Panc1 (cell line): Measurements from ENCODE around the gene TGFB1I1. TPM values are rescaled to one million over a fixed set of nuclear protein-coding genes. Genes with fewer than 3 reads are reported as not detected.

Experiments used
- ATAC-seq: fragments of 200-7000 bp; cut with Tn5 transposase; 2 replicates; pipeline ENCODE4 v1.9.1; 2020; ENCODE audit warnings: mild to moderate bottlenecking, moderate library complexity
- BruUV-seq: library from RNA; stranded (reverse); fragments of 400-500 nt; replicated peaks from 2 replicates; lab custom pipeline; 2021; lab: Mats Ljungman, UMichigan
- CTCF ChIA-PET: fragments of 300-600 bp; sonication (Branson Sonifier 250); formaldehyde crosslinking; loops from one replicate; lab custom pipeline; 2022; ENCODE audit warnings: antibody characterized with exemption; lab: Charles Lee
- POLR2A ChIA-PET: fragments of 300-600 bp; sonication (Branson Sonifier 250); formaldehyde crosslinking; loops from one replicate; lab custom pipeline; 2022; ENCODE audit warnings: antibody characterized with exemption; lab: Charles Lee
- DNase-seq: peaks from one replicate; pipeline ENCODE4 v3.0.0-alpha.2; 2010; ENCODE audit warnings: low read depth, low spot score
- H3K27ac ChIP-seq: 2 replicates; pipeline ENCODE4 v1.5.1; 2011; ENCODE audit warnings: mild to moderate bottlenecking, low read length, inconsistent platforms
- H3K27me3 ChIP-seq: fragments of 200-500 bp; sonication (Bioruptor generic); 2 replicates; pipeline ENCODE4 v1.6.0; 2014; ENCODE audit warnings: low read length, inconsistent platforms; ENCODE audit not compliant: control insufficient read depth, insufficient read depth
- H3K36me3 ChIP-seq: fragments of 200-500 bp; sonication (Bioruptor generic); 2 replicates; pipeline ENCODE4 v1.5.1; 2014; ENCODE audit warnings: inconsistent platforms, mild to moderate bottlenecking, low read length, moderate library complexity; ENCODE audit not compliant: control insufficient read depth, insufficient read depth
- H3K4me1 ChIP-seq: 2 replicates; pipeline ENCODE4 v1.5.1; 2011; ENCODE audit warnings: inconsistent platforms, mild to moderate bottlenecking, low read length, moderate library complexity; ENCODE audit not compliant: control insufficient read depth, insufficient read depth
- H3K4me3 ChIP-seq, 2 experiments: 2 replicates each; pipeline ENCODE4 v1.5.1; 2011 to 2012; ENCODE audit warnings: low read depth in 2 of 2, low read length in 2 of 2, mild to moderate bottlenecking in 2 of 2, inconsistent platforms in 1 of 2, moderate library complexity in 1 of 2
- H3K9me3 ChIP-seq: fragments of 200-500 bp; sonication (Bioruptor generic); 2 replicates; pipeline ENCODE4 v1.5.1; 2014; ENCODE audit warnings: low read depth, mild to moderate bottlenecking, inconsistent platforms, low read length, moderate library complexity; ENCODE audit not compliant: control insufficient read depth, insufficient read depth
- POLR2AphosphoS5 ChIP-seq: IDR thresholded peaks from 2 replicates; pipeline ENCODE4 v1.6.1; 2012; ENCODE audit warnings: mild to moderate bottlenecking, low read depth, low read length, moderate library complexity
- SIN3A ChIP-seq: IDR thresholded peaks from 2 replicates; pipeline ENCODE4 v1.6.1; 2012; ENCODE audit warnings: low read depth, mild to moderate bottlenecking, low read length, moderate library complexity, borderline replicate concordance; ENCODE audit not compliant: insufficient read depth
- TCF7L2 ChIP-seq: IDR thresholded peaks from 2 replicates; pipeline ENCODE4 v1.6.1; 2011; ENCODE audit warnings: mild to moderate bottlenecking, low read depth, low read length, inconsistent platforms
- in situ Hi-C: cut with HindIII; loops from 2 replicates; pipeline ENCODE4 v1.10.0; 2016; ENCODE audit warnings: low sequenced_read_pairs, low pct_unique_long_range_greater_than_20kb
- intact Hi-C: fragments of 100-400 bp; cut with micrococcal nuclease; formaldehyde crosslinking; loops from one replicate; pipeline ENCODE4 v1.10.0; 2022; ENCODE audit not compliant: unreplicated experiment
- total RNA-seq: library from RNA; stranded (reverse); gene quantifications from one replicate; pipeline ENCODE4 v1.2.1, GENCODE V29; 2021; ENCODE audit not compliant: unreplicated experiment
- TF ChIP-seq, protein P1 (sequence below): fragments of 450-650 bp; IDR thresholded peaks from 2 replicates; pipeline ENCODE4 v1.5.1; 2017; ENCODE audit warnings: mild to moderate bottlenecking
- TF ChIP-seq, protein P2 (sequence below), 2 experiments: IDR thresholded peaks; 2 replicates each; pipeline ENCODE4 v1.6.1; 2011 to 2012; ENCODE audit warnings: low read depth in 2 of 2, control low read depth in 1 of 2, low read length in 1 of 2, mild to moderate bottlenecking in 1 of 2, moderate library complexity in 1 of 2; ENCODE audit not compliant: insufficient read depth in 1 of 2

TGFB1I1 gene
- total RNA-seq, 1 experiment from 2014 or later: 32.5 TPM

DNA sequence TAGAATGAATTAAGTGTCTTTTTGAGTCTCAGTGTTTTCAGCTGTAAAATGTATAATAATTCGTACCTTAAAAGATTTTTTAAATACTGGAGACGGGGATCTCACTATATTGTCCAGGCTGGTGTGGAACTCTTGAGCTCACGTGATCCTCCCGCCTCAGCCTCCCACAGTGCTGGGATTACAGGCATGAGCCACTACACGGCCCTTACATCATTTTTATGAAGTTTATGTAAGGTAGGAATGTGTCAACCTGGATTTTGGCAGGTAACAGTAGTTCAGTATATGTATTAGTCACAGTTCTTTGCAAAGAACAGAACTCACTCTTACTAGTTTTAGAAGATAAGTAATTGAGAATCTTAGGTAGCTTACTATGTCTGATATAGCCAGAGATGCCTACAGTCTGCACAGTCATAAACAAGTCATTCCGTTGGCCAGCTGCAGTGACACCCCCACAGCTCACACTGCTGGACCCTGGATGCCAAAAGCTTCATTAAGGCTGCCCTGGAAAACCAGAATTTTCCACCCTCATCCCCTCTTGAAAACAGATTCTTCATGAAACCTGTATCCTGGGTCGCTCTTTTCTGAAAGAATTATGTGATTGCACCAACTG lies 43.2 kb upstream of the TGFB1I1 start:
- POLR2A ChIA-PET: no interaction called here
- no peak for TF ChIP-seq POLR2AphosphoS5
- no peak for TF ChIP-seq TCF7L2
- TF ChIP-seq, protein P1, sequence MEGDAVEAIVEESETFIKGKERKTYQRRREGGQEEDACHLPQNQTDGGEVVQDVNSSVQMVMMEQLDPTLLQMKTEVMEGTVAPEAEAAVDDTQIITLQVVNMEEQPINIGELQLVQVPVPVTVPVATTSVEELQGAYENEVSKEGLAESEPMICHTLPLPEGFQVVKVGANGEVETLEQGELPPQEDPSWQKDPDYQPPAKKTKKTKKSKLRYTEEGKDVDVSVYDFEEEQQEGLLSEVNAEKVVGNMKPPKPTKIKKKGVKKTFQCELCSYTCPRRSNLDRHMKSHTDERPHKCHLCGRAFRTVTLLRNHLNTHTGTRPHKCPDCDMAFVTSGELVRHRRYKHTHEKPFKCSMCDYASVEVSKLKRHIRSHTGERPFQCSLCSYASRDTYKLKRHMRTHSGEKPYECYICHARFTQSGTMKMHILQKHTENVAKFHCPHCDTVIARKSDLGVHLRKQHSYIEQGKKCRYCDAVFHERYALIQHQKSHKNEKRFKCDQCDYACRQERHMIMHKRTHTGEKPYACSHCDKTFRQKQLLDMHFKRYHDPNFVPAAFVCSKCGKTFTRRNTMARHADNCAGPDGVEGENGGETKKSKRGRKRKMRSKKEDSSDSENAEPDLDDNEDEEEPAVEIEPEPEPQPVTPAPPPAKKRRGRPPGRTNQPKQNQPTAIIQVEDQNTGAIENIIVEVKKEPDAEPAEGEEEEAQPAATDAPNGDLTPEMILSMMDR: no peak
- TF ChIP-seq, protein P2, sequence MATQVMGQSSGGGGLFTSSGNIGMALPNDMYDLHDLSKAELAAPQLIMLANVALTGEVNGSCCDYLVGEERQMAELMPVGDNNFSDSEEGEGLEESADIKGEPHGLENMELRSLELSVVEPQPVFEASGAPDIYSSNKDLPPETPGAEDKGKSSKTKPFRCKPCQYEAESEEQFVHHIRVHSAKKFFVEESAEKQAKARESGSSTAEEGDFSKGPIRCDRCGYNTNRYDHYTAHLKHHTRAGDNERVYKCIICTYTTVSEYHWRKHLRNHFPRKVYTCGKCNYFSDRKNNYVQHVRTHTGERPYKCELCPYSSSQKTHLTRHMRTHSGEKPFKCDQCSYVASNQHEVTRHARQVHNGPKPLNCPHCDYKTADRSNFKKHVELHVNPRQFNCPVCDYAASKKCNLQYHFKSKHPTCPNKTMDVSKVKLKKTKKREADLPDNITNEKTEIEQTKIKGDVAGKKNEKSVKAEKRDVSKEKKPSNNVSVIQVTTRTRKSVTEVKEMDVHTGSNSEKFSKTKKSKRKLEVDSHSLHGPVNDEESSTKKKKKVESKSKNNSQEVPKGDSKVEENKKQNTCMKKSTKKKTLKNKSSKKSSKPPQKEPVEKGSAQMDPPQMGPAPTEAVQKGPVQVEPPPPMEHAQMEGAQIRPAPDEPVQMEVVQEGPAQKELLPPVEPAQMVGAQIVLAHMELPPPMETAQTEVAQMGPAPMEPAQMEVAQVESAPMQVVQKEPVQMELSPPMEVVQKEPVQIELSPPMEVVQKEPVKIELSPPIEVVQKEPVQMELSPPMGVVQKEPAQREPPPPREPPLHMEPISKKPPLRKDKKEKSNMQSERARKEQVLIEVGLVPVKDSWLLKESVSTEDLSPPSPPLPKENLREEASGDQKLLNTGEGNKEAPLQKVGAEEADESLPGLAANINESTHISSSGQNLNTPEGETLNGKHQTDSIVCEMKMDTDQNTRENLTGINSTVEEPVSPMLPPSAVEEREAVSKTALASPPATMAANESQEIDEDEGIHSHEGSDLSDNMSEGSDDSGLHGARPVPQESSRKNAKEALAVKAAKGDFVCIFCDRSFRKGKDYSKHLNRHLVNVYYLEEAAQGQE (IDR thresholded peaks at IDR 0.05; ENCODE audit: insufficient read depth in 1 of 2, low read depth in 2 of 2, low read length in 1 of 2): no peak
- no peak for TF ChIP-seq SIN3A
- H3K4me3 ChIP-seq: no peak overlapping the region
- no peaks in the 10 kb centered on the region for H3K9me3 ChIP-seq
- intact Hi-C loops: no loop called here
- CTCF ChIA-PET: no interaction called here
- no peaks in the 10 kb centered on the region for H3K36me3 ChIP-seq
- in situ Hi-C loops: no loop called here
- ATAC-seq (no peak), DNase-seq (no peak)
- H3K27me3 ChIP-seq: no peaks in the 10 kb centered on the region
- H3K27ac ChIP-seq: no peak overlapping the region
- H3K4me1 ChIP-seq: no peaks in the 10 kb centered on the region
- no TSS peak for BruUV-seq

DNA sequence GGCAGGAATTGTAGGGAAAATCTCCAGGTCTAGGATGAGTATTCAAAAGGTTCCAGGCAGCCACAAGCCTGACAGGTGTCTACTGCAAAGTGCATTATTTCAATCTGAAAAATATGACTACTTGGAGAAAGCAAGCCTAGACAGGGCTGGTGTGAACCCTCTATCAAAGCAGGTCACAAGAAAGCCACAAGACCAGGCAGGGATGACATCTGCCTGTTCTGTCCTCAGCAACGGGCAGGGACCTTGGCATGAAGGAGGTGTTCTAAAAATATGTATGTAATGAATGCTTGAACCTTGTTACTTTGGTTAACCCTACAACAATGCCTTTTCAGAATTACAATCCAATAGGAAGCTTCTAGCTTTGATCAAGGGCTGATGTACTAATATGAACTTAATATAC lies 42.6 kb upstream of the TGFB1I1 start:
- TF ChIP-seq, protein P2 (IDR thresholded peaks at IDR 0.05; ENCODE audit: insufficient read depth in 1 of 2, low read depth in 2 of 2, low read length in 1 of 2): no peak
- no peak for TF ChIP-seq TCF7L2
- TF ChIP-seq POLR2AphosphoS5: no peak
- TF ChIP-seq, protein P1: no peak
- TF ChIP-seq SIN3A: no peak
- Histone ChIP-seq H3K4me3 (no peak overlapping the region), H3K27me3 (no peaks in the 10 kb centered on the region), H3K36me3 (no peaks in the 10 kb centered on the region), H3K9me3 (no peaks in the 10 kb centered on the region), H3K27ac (no peak overlapping the region), H3K4me1 (no peaks in the 10 kb centered on the region)
- CTCF ChIA-PET: no interaction called here
- no peak for DNase-seq
- POLR2A ChIA-PET: no interaction called here
- in situ Hi-C loops (no loop called here), intact Hi-C loops (no loop called here)
- ATAC-seq: no peak
- BruUV-seq: no TSS peak
